Neural progenitor cell (in vitro differentiated cells): ENCODE data around the gene ANKRD62. TPM values are rescaled to one million over a fixed set of nuclear protein-coding genes. Genes with fewer than 3 reads are reported as not detected.

Source experiments
- DNase-seq: peaks from one replicate; pipeline ENCODE4 v3.0.0-alpha.2; 2016; ENCODE audit warnings: low spot score
- H2AFZ ChIP-seq: fragments of 200-600 bp; sonication (generic); replicated peaks from 2 replicates; pipeline ENCODE4 v1.6.1; 2016; ENCODE audit warnings: antibody characterized with exemption
- H3F3A ChIP-seq: fragments of 200-600 bp; sonication (generic); 2 replicates; pipeline ENCODE4 v1.6.1; 2016; ENCODE audit warnings: antibody characterized with exemption, low read depth
- H3K27ac ChIP-seq: fragments of 200-600 bp; sonication (generic); 2 replicates; pipeline ENCODE4 v1.5.1; 2016; ENCODE audit warnings: mild to moderate bottlenecking
- H3K27me3 ChIP-seq: fragments of 200-600 bp; sonication (generic); 2 replicates; pipeline ENCODE4 v1.6.1; 2016; ENCODE audit warnings: mild to moderate bottlenecking, moderate library complexity
- H3K36me3 ChIP-seq: fragments of 200-600 bp; sonication (generic); 2 replicates; pipeline ENCODE4 v1.5.1; 2016
- H3K4me1 ChIP-seq: fragments of 200-600 bp; sonication (generic); 2 replicates; pipeline ENCODE4 v1.6.1; 2016; ENCODE audit warnings: mixed run types
- H3K4me2 ChIP-seq: fragments of 200-600 bp; sonication (generic); 2 replicates; pipeline ENCODE4 v1.6.1; 2016
- H3K4me3 ChIP-seq: fragments of 200-600 bp; sonication (generic); 2 replicates; pipeline ENCODE4 v1.5.1; 2016
- H3K79me2 ChIP-seq: fragments of 200-600 bp; sonication (generic); 2 replicates; pipeline ENCODE4 v1.6.1; 2016; ENCODE audit warnings: low read depth
- H3K9ac ChIP-seq: fragments of 200-600 bp; sonication (generic); 2 replicates; pipeline ENCODE4 v1.6.1; 2016
- H3K9me3 ChIP-seq: fragments of 200-600 bp; sonication (generic); 2 replicates; pipeline ENCODE4 v1.5.1; 2016; ENCODE audit warnings: low read depth
- H4K20me1 ChIP-seq: fragments of 200-600 bp; sonication (generic); 2 replicates; pipeline ENCODE4 v1.6.1; 2016; ENCODE audit warnings: low read depth
- H3K27ac Mint-ChIP-seq: 3 replicates; pipeline ENCODE4 v1.8.0; 2021; ENCODE audit warnings: mixed read lengths
- H3K27me3 Mint-ChIP-seq: 2 replicates; pipeline ENCODE4 v1.8.0; 2022; ENCODE audit warnings: low read depth, mild to moderate bottlenecking, inconsistent platforms, moderate library complexity, mixed read lengths; ENCODE audit not compliant: insufficient read depth
- H3K36me3 Mint-ChIP-seq: 3 replicates; pipeline ENCODE4 v1.8.0; 2021; ENCODE audit warnings: mixed read lengths
- H3K4me1 Mint-ChIP-seq: 3 replicates; pipeline ENCODE4 v1.8.0; 2021; ENCODE audit warnings: mixed read lengths
- H3K4me3 Mint-ChIP-seq: 3 replicates; pipeline ENCODE4 v1.8.0; 2021; ENCODE audit warnings: mild to moderate bottlenecking, moderate library complexity, mixed read lengths
- H3K9me3 Mint-ChIP-seq: 3 replicates; pipeline ENCODE4 v1.8.0; 2020; ENCODE audit warnings: mixed read lengths
- EZH2 ChIP-seq: fragments of 200-600 bp; sonication (generic); IDR thresholded peaks from 2 replicates; pipeline ENCODE4 v1.6.1; 2017; ENCODE audit warnings: antibody characterized with exemption, mild to moderate bottlenecking, moderate library complexity
- EZH2phosphoT487 ChIP-seq: fragments of 200-600 bp; sonication (generic); IDR thresholded peaks from 2 replicates; pipeline ENCODE4 v1.6.1; 2017; ENCODE audit warnings: antibody characterized with exemption
- total RNA-seq: library from RNA; depleted of rRNA; stranded (reverse); fragments of >200 nt; gene quantifications from 2 replicates; pipeline ENCODE4 v1.2.3, GENCODE V29; 2015; ENCODE audit warnings: low replicate concordance
- TF ChIP-seq, protein P1 (sequence below): fragments of 200-600 bp; sonication (generic); IDR thresholded peaks from 2 replicates; pipeline ENCODE4 v1.5.1; 2017; ENCODE audit warnings: antibody characterized with exemption, mild to moderate bottlenecking

Gene ANKRD62
- total RNA-seq, 1 donor from 2014 or later, result not detected

DNA sequence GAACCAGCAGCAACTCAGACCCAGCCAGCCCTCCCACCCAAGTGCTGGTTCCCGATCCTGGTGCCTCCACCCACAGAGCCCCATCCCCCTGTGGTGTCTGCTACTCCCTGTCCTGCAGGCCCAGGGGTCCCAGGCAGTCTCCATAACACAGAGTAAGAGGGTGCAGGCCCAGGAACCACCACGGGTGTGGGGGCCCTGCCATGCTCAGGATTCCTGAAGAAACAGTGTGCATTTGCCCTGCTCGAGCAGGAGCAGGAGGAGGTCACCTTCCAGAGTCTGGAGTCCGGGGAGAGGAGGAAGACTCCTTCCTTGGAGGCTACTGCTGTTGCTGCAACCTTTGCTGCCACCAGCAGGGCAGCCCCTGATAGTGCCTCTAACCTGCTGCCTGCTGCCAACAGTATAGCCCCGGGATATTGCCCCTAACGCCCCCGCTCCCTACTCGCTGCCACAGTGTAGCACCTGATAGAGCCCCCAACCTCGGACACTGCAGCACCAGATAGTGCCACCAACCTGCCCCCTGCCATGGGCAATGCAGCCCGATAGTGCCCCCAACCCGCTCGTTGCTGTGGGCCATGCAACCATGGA lies 46.8 kb upstream of the ANKRD62 start:
- H3K36me3 ChIP-seq, result no peaks in the 10 kb centered on the region
- Mint-ChIP-seq H3K27me3 (no peaks in the 10 kb centered on the region), H3K9me3 (no peaks in the 10 kb centered on the region), H3K36me3 (no peaks in the 10 kb centered on the region), H3K4me1 (peaks cover 4% of the 10 kb centered on the region), H3K27ac (no peak overlapping the region), H3K4me3 (no peak overlapping the region)
- TF ChIP-seq EZH2 (no peak), EZH2phosphoT487 (no peak)
- TF ChIP-seq, protein P1, sequence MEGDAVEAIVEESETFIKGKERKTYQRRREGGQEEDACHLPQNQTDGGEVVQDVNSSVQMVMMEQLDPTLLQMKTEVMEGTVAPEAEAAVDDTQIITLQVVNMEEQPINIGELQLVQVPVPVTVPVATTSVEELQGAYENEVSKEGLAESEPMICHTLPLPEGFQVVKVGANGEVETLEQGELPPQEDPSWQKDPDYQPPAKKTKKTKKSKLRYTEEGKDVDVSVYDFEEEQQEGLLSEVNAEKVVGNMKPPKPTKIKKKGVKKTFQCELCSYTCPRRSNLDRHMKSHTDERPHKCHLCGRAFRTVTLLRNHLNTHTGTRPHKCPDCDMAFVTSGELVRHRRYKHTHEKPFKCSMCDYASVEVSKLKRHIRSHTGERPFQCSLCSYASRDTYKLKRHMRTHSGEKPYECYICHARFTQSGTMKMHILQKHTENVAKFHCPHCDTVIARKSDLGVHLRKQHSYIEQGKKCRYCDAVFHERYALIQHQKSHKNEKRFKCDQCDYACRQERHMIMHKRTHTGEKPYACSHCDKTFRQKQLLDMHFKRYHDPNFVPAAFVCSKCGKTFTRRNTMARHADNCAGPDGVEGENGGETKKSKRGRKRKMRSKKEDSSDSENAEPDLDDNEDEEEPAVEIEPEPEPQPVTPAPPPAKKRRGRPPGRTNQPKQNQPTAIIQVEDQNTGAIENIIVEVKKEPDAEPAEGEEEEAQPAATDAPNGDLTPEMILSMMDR, result peak; percentile 41
- H3K27ac ChIP-seq, result no peak overlapping the region
- H3K9ac ChIP-seq, result no peak overlapping the region
- H3K27me3 ChIP-seq, result no peaks in the 10 kb centered on the region
- H3K4me1 ChIP-seq, result no peaks in the 10 kb centered on the region
- no peaks in the 10 kb centered on the region for H4K20me1 ChIP-seq
- no peak overlapping the region for H3K4me3 ChIP-seq
- no peak overlapping the region for H2AFZ ChIP-seq
- H3F3A ChIP-seq, result no peaks in the 10 kb centered on the region
- H3K79me2 ChIP-seq, result no peaks in the 10 kb centered on the region
- H3K4me2 ChIP-seq, result no peak overlapping the region
- peak; percentile 45 for DNase-seq
- no peaks in the 10 kb centered on the region for H3K9me3 ChIP-seq

DNA sequence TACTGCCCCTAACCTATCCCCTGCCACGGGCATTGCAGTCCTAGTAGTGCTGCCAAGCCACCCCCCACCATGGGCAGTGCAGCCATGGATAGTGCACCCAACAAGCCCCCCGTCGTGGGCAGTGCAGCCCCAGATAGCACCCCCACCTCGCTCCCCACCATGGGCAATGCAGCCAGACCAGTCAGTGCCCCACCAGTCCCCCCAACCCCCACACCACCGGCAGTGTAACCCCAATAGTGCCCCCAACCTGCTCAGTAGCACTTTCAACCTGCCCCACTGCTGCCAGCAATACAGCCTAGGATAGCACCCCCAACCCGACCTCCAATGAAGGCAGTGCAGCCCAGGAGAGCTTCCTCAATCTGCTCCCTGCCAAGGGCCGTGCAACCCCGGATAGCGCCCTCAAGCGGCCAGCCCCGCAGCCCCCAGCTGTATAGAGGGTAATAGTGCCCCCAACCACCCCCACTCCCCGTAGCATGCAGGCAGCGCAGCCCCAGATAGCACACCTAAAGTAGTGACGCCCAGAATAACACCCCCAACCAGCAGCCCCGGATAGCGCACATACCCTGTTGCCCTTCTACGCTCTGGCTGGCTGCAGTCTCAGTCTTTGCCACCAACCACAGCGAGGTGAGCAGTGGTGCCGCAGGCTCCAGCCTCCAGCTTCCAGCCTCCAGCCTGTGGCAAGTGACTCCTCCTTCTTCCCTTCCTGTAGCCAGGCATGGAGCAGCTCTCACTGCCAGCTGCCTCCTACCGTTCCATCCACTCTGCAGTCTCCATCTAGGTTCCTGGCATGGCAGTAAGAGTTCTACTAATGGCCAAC lies 45.4 kb upstream of the ANKRD62 start:
- Mint-ChIP-seq H3K4me1 (peaks cover 4% of the 10 kb centered on the region), H3K27me3 (no peaks in the 10 kb centered on the region), H3K27ac (no peak overlapping the region), H3K36me3 (no peaks in the 10 kb centered on the region), H3K9me3 (no peaks in the 10 kb centered on the region), H3K4me3 (no peak overlapping the region)
- no peak overlapping the region for H2AFZ ChIP-seq
- no peaks in the 10 kb centered on the region for H3K79me2 ChIP-seq
- no peaks in the 10 kb centered on the region for H3K9me3 ChIP-seq
- no peaks in the 10 kb centered on the region for H3K36me3 ChIP-seq
- H3K4me3 ChIP-seq, result no peak overlapping the region
- H3K27ac ChIP-seq, result no peak overlapping the region
- TF ChIP-seq EZH2, result no peak
- TF ChIP-seq, protein P1, result peak; percentile 19
- no peak overlapping the region for H3K4me2 ChIP-seq
- no peaks in the 10 kb centered on the region for H4K20me1 ChIP-seq
- no peak for DNase-seq
- H3K9ac ChIP-seq, result no peak overlapping the region
- no peaks in the 10 kb centered on the region for H3F3A ChIP-seq
- no peaks in the 10 kb centered on the region for H3K27me3 ChIP-seq
- no peaks in the 10 kb centered on the region for H3K4me1 ChIP-seq

DNA sequence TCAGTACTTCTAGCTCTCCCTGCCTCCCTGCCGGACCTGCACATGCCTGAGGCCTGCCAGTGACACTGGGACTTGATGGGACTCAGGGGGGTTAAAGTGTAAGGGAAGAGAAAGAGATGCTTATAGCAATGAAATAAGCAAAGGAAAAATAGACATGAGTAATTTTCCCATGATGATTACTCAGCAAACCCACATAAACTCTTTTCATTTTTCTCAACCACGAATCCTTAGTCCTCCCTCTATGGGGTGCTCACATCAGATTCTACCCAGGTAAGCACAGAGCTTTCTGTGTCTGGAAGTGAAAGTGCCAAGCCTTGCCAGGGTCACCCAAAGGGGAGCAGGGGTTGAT lies 44.8 kb upstream of the ANKRD62 start:
- Mint-ChIP-seq H3K27ac (no peak overlapping the region), H3K4me1 (peaks cover 4% of the 10 kb centered on the region), H3K27me3 (no peaks in the 10 kb centered on the region), H3K9me3 (no peaks in the 10 kb centered on the region), H3K36me3 (no peaks in the 10 kb centered on the region), H3K4me3 (no peak overlapping the region)
- Histone ChIP-seq H3K27ac (no peak overlapping the region), H3K4me3 (no peak overlapping the region), H3K36me3 (no peaks in the 10 kb centered on the region), H3K4me1 (no peaks in the 10 kb centered on the region), H4K20me1 (no peaks in the 10 kb centered on the region), H3K4me2 (no peak overlapping the region), H3K79me2 (no peaks in the 10 kb centered on the region), H3K27me3 (no peaks in the 10 kb centered on the region), H2AFZ (no peak overlapping the region), H3F3A (no peaks in the 10 kb centered on the region), H3K9me3 (no peaks in the 10 kb centered on the region), H3K9ac (no peak overlapping the region)
- TF ChIP-seq EZH2, result no peak
- TF ChIP-seq EZH2phosphoT487, result no peak
- TF ChIP-seq, protein P1, result no peak
- no peak for DNase-seq
